HS-5 (cell line): ENCODE measurements around the gene NFATC2.
"Not testable (repeated sequence)": the region's sequence is repeated elsewhere in the genome, so short reads cannot be mapped to it uniquely, and the experiment has no call there.

Experiments
- DNase-seq: peaks from one replicate; pipeline ENCODE4 v3.0.0-alpha.2; 2012; ENCODE audit warnings: low read depth

Gene NFATC2

GRCh38 chr20:51494241-51495110, 48.0 kb downstream of the NFATC2 start:
- no peak for DNase-seq

GRCh38 chr20:51493346-51493791, 49.1 kb downstream of the NFATC2 start:
- no peak for DNase-seq

GRCh38 chr20:51492167-51493092, 50.1 kb downstream of the NFATC2 start:
- DNase-seq, result no peak

- no peak for DNase-seq
Measured at GRCh38 chr20:51491393-51491792, 51.1 kb downstream of the NFATC2 start.

GRCh38 chr20:51490635-51491034, 51.9 kb downstream of the NFATC2 start:
- no peak for DNase-seq

- DNase-seq, result no peak
Measured at GRCh38 chr20:51489611-51490010, 52.9 kb downstream of the NFATC2 start.

GRCh38 chr20:51488331-51488730, 54.2 kb downstream of the NFATC2 start:
- DNase-seq, result no peak

- peak; percentile 77 for DNase-seq
Measured at GRCh38 chr20:51487565-51488268, 54.8 kb downstream of the NFATC2 start.

- DNase-seq, result no peak
Measured at GRCh38 chr20:51487076-51487475, 55.4 kb downstream of the NFATC2 start.

GRCh38 chr20:51486197-51487005, 56.1 kb downstream of the NFATC2 start:
- no peak for DNase-seq

- no peak for DNase-seq
Measured at GRCh38 chr20:51484831-51485230, 57.7 kb downstream of the NFATC2 start.

GRCh38 chr20:51484141-51484815, 58.2 kb downstream of the NFATC2 start:
- no peak for DNase-seq

- DNase-seq, result no peak
Measured at GRCh38 chr20:51482836-51483473, 59.6 kb downstream of the NFATC2 start.

GRCh38 chr20:51481341-51481914, 61.1 kb downstream of the NFATC2 start:
- no peak for DNase-seq

- DNase-seq, result no peak
Measured at GRCh38 chr20:51480507-51481270, 61.8 kb downstream of the NFATC2 start.

GRCh38 chr20:51476106-51476505, 66.4 kb downstream of the NFATC2 start:
- DNase-seq, result not testable (repeated sequence)

GRCh38 chr20:51473771-51474170, 68.7 kb downstream of the NFATC2 start:
- DNase-seq, result no peak

- no peak for DNase-seq
Measured at GRCh38 chr20:51473256-51473655, 69.3 kb downstream of the NFATC2 start.

GRCh38 chr20:51470907-51471411, 71.6 kb downstream of the NFATC2 start:
- no peak for DNase-seq
